GM12878 (cell line): ENCODE data around the gene GABRB1. TPM values are rescaled to one million over a fixed set of nuclear protein-coding genes. Genes with fewer than 3 reads are reported as not detected.

Experiments
- ATAC-seq: fragments of 200-7000 bp; cut with Tn5 transposase; 3 replicates; pipeline ENCODE4 v1.9.1; 2020; ENCODE audit warnings: mild to moderate bottlenecking, moderate library complexity
- BruUV-seq: library from RNA; stranded (reverse); fragments of 400-500 nt; replicated peaks from 2 replicates; lab custom pipeline; 2021; lab: Mats Ljungman, UMichigan
- CTCF ChIA-PET: fragments of 300-600 bp; sonication (Branson Sonifier 250); formaldehyde crosslinking; extraction: SDS; loops from one replicate; lab custom pipeline; 2021; ENCODE audit warnings: inconsistent platforms; lab: Yijun Ruan, JAX
- POLR2A ChIA-PET: fragments of 350-600 bp; formaldehyde crosslinking; extraction: SDS; loops from one replicate; lab custom pipeline; 2021; ENCODE audit warnings: inconsistent platforms; lab: Charles Lee
- RAD21 ChIA-PET: fragments of 300-600 bp; sonication (Branson Sonifier 250); formaldehyde crosslinking; loops from one replicate; lab custom pipeline; 2023; ENCODE audit warnings: antibody characterized with exemption; ENCODE audit not compliant: unreplicated experiment; lab: Charles Lee
- SMC1A ChIA-PET: fragments of 300-600 bp; sonication (Branson Sonifier 250); formaldehyde crosslinking; loops from one replicate; lab custom pipeline; 2023; ENCODE audit not compliant: unreplicated experiment, uncharacterized antibody; lab: Charles Lee
- DNase-seq: peaks from one replicate; pipeline ENCODE4 v3.0.0-alpha.2; 2011; ENCODE audit warnings: low read depth, low spot score
- FAIRE-seq: peaks from 3 replicates; lab custom pipeline; 2011; peaks lifted over from hg19 to GRCh38; lab: Jason Lieb, UNC
- H2AFZ ChIP-seq: 2 replicates; pipeline ENCODE4 v1.6.0; 2011; ENCODE audit warnings: low read depth, low read length, control low read depth; ENCODE audit not compliant: control insufficient read depth
- H3K27ac ChIP-seq: 2 replicates; pipeline ENCODE4 v1.5.1; 2011; ENCODE audit warnings: control low read depth; ENCODE audit not compliant: control insufficient read depth, insufficient read depth
- H3K27me3 ChIP-seq, 2 experiments: replicated peaks in 1 of 2; 2 replicates each; pipeline versions ENCODE4 v1.6.0 to v1.6.1; 2011; ENCODE audit warnings: low read length in 1 of 2; ENCODE audit not compliant: control insufficient read depth in 2 of 2, insufficient read depth in 2 of 2
- H3K36me3 ChIP-seq, 2 experiments: 2 replicates each; pipeline ENCODE4 v1.5.1; 2011; ENCODE audit warnings: low read length in 1 of 2; ENCODE audit not compliant: control insufficient read depth in 2 of 2, insufficient read depth in 2 of 2
- H3K4me1 ChIP-seq: 2 replicates; pipeline ENCODE4 v1.6.1; 2011; ENCODE audit warnings: mild to moderate bottlenecking, low read length, moderate library complexity, mixed read lengths; ENCODE audit not compliant: control insufficient read depth, insufficient read depth
- H3K4me2 ChIP-seq: 2 replicates; pipeline ENCODE4 v1.6.0; 2011; ENCODE audit warnings: control low read depth; ENCODE audit not compliant: control insufficient read depth, insufficient read depth
- H3K4me3 ChIP-seq: fragments of 200-600 bp; sonication (generic); 2 replicates; pipeline ENCODE4 v1.5.1; 2016
- H3K79me2 ChIP-seq: 2 replicates; pipeline ENCODE4 v1.6.0; 2011; ENCODE audit warnings: low read length; ENCODE audit not compliant: control insufficient read depth, insufficient read depth
- H3K9ac ChIP-seq: 2 replicates; pipeline ENCODE4 v1.8.0; 2011; ENCODE audit warnings: low read length, control low read depth, mixed read lengths; ENCODE audit not compliant: control insufficient read depth, insufficient read depth
- H3K9me3 ChIP-seq: replicated peaks from 3 replicates; pipeline ENCODE4 v1.5.1; 2011; ENCODE audit warnings: mild to moderate bottlenecking, low read length; ENCODE audit not compliant: control insufficient read depth, insufficient read depth
- H4K20me1 ChIP-seq: 2 replicates; pipeline ENCODE4 v1.6.0; 2011; ENCODE audit not compliant: control insufficient read depth, insufficient read depth
- ATF3 ChIP-seq: IDR thresholded peaks from 2 replicates; pipeline ENCODE4 v1.6.1; 2011; ENCODE audit warnings: low read depth, mild to moderate bottlenecking, low read length, moderate library complexity, borderline replicate concordance; ENCODE audit errors: extremely low read depth
- CBX5 ChIP-seq: sonication (generic); IDR thresholded peaks from 2 replicates; pipeline ENCODE4 v1.6.1; 2016; ENCODE audit warnings: low read depth, moderate library complexity, mild to moderate bottlenecking, inconsistent platforms
- CHD4 ChIP-seq: fragments of 200-600 bp; sonication (generic); IDR thresholded peaks from 2 replicates; pipeline ENCODE4 v1.6.1; 2016; ENCODE audit warnings: mild to moderate bottlenecking
- CREB1 ChIP-seq: IDR thresholded peaks from 2 replicates; pipeline ENCODE4 v1.6.1; 2012; ENCODE audit warnings: low read depth, mild to moderate bottlenecking, inconsistent platforms
- HCFC1 ChIP-seq: fragments of 150-350 bp; IDR thresholded peaks from 2 replicates; pipeline ENCODE4 v1.6.1; 2014; ENCODE audit warnings: low read length
- HDAC2 ChIP-seq: fragments of 200-600 bp; sonication (generic); IDR thresholded peaks from 2 replicates; pipeline ENCODE4 v1.6.1; 2017
- IKZF2 ChIP-seq, 2 experiments: fragments of 450-650 bp; IDR thresholded peaks; 2 replicates each; pipeline ENCODE4 v1.6.1; 2017; ENCODE audit warnings: mild to moderate bottlenecking in 2 of 2, moderate library complexity in 2 of 2
- PAX5 ChIP-seq: IDR thresholded peaks from 2 replicates; pipeline ENCODE4 v1.6.1; 2011; ENCODE audit warnings: low read depth, low read length, borderline replicate concordance
- RAD21 ChIP-seq: IDR thresholded peaks from 2 replicates; pipeline ENCODE4 v1.6.1; 2011; ENCODE audit warnings: mild to moderate bottlenecking, low read depth, low read length, moderate library complexity; ENCODE audit not compliant: insufficient read depth
- RB1 ChIP-seq: fragments of 450-650 bp; formaldehyde crosslinking; IDR thresholded peaks from 2 replicates; pipeline ENCODE4 v1.6.1; 2017; ENCODE audit warnings: mild to moderate bottlenecking, borderline replicate concordance
- RUNX3 ChIP-seq: IDR thresholded peaks from 2 replicates; pipeline ENCODE4 v1.6.1; 2012; ENCODE audit warnings: low read length, inconsistent platforms
- SMC3 ChIP-seq: IDR thresholded peaks from 2 replicates; pipeline ENCODE4 v1.6.1; 2011; ENCODE audit warnings: low read length, improper control_type of control experiment, borderline replicate concordance
- TARDBP ChIP-seq: IDR thresholded peaks from 2 replicates; pipeline ENCODE4 v1.6.1; 2016; ENCODE audit warnings: borderline replicate concordance
- ZNF384 ChIP-seq: IDR thresholded peaks from 2 replicates; pipeline ENCODE4 v1.6.1; 2012; ENCODE audit warnings: low read depth, mild to moderate bottlenecking, low read length, improper control_type of control experiment, borderline replicate concordance
- WGBS: methylation state at CpG from one replicate; pipeline ENCODE4 v1.1.6; 2016; ENCODE audit warnings: low lambda C conversion rate; ENCODE audit not compliant: insufficient replicate concordance, insufficient coverage; ENCODE audit errors: missing lambda C conversion rate; 5-methylcytosine and 5-hydroxymethylcytosine counted together
- in situ Hi-C: fragments of 300-500 bp; cut with MboI; formaldehyde crosslinking; loops from 9 replicates; pipeline ENCODE4 v1.14.3; 2018; ENCODE audit warnings: mixed read lengths
- intact Hi-C: fragments of 100-400 bp; cut with micrococcal nuclease; formaldehyde crosslinking; loops from one replicate; pipeline ENCODE4 v1.14.2; 2022; ENCODE audit not compliant: unreplicated experiment
- polyA plus RNA-seq, 11 experiments: library from polyadenylated mRNA; depleted of rRNA in 4 of 11; unstranded in 6 of 11; stranded (reverse) in 5 of 11; fragments of >200 nt; fragmentation: Nextera tagmentation in 4 of 11; fragmentation: Illumina TruSeq in 1 of 11; extraction: Ambion mirVana in 4 of 11; extraction: Trizol in 1 of 11; gene quantifications; 1 replicate in 1 of 11; 2 replicates in 10 of 11; pipeline versions ENCODE4 v1.2.1 to v1.2.3, GENCODE V29; 2011 to 2016; ENCODE audit warnings: inconsistent platforms in 2 of 11, missing spikeins in 2 of 11, low read depth in 1 of 11
- total RNA-seq, 4 experiments: library from RNA; depleted of rRNA in 3 of 4; stranded (reverse); fragments of >200 nt in 3 of 4; fragmentation: Illumina TruSeq in 1 of 4; extraction: Trizol in 1 of 4; gene quantifications; 2 replicates each; pipeline versions ENCODE4 v1.2.1 to v1.2.3, GENCODE V29; 2013 to 2021

GABRB1 gene
- total and polyA plus RNA-seq, 10 of the 15 experiments (the other 5 are each of a cell fraction or from before 2014, with no cell fraction given) = 0.13 to 0.92 TPM; not detected in 8

GRCh38 chr4:47382846-47383360 is 351.5 kb downstream of the GABRB1 start:
- in situ Hi-C loops = loop anchor here (10.0 kb wide), 1 partner anchor 448 kb away; no protein-coding TSS in a partner anchor
- POLR2A ChIA-PET = interaction anchor here (1.4 kb wide), 1 partner anchor 110 kb away, joined by 4 read pairs; no protein-coding TSS in a partner anchor
- FAIRE-seq (no peak), ATAC-seq (no peak), DNase-seq (no peak)
- Histone ChIP-seq H3K4me1 (no peaks in the 10 kb centered on the region), H3K9ac (no peak overlapping the region), H2AFZ (no peak overlapping the region), H3K4me2 (no peak overlapping the region), H3K36me3 (no peaks in the 10 kb centered on the region), H4K20me1 (no peaks in the 10 kb centered on the region), H3K27me3 (no peaks in the 10 kb centered on the region), H3K9me3 (no peaks in the 10 kb centered on the region), H3K4me3 (no peak overlapping the region), H3K27ac (no peak overlapping the region), H3K79me2 (no peaks in the 10 kb centered on the region)
- RAD21 ChIA-PET = interaction anchor here (0.9 to 2.5 kb wide), 12 partner anchors 9 to 538 kb away, joined by 3 to 14 read pairs (median 6); partner anchors contain the start of gene ATP10D
- TF ChIP-seq CHD4 (no peak), PAX5 (no peak), RUNX3 (no peak)
- intact Hi-C loops = loop anchor here (2.0 to 5.0 kb wide), 5 partner anchors 171 to 538 kb away; partner anchors contain the start of gene GABRB1
- CTCF ChIA-PET = interaction anchor here (0.6 to 3.4 kb wide), 34 partner anchors 8 to 1054 kb away, joined by 3 to 26 read pairs (median 4); partner anchors contain the start of gene ATP10D
- no TSS peak for BruUV-seq
- SMC1A ChIA-PET = interaction anchor here (0.6 to 2.1 kb wide), 22 partner anchors 9 to 535 kb away, joined by 3 to 10 read pairs (median 4); no protein-coding TSS in a partner anchor
- 0% methylated on average over 2 of the region's 2 CpGs for WGBS

GRCh38 chr4:47383829-47384427 is 352.6 kb downstream of the GABRB1 start:
- DNase-seq = no peak
- ChIA-PET SMC1A (interaction anchor here (0.9 to 2.1 kb wide), 15 partner anchors 8 to 536 kb away, joined by 3 to 10 read pairs (median 4); no protein-coding TSS in a partner anchor), RAD21 (interaction anchor here (0.9 to 2.5 kb wide), 12 partner anchors 10 to 452 kb away, joined by 3 to 14 read pairs (median 5); partner anchors contain the start of gene ATP10D), POLR2A (interaction anchor here (1.4 kb wide), 1 partner anchor 109 kb away, joined by 4 read pairs; no protein-coding TSS in a partner anchor), CTCF (interaction anchor here (0.6 to 3.4 kb wide), 31 partner anchors 9 to 1055 kb away, joined by 3 to 26 read pairs (median 5); partner anchors contain the start of gene ATP10D)
- H3K27me3 ChIP-seq = no peaks in the 10 kb centered on the region
- intact Hi-C loops (loop anchor here (2.0 to 5.0 kb wide), 5 partner anchors 172 to 539 kb away; partner anchors contain the start of gene GABRB1), in situ Hi-C loops (loop anchor here (10.0 kb wide), 1 partner anchor 449 kb away; no protein-coding TSS in a partner anchor)
- no peak overlapping the region for H3K9ac ChIP-seq
- 0% methylated on average over 4 of the region's 4 CpGs for WGBS
- H2AFZ ChIP-seq = no peak overlapping the region
- ATAC-seq = peak; percentile 44; the same call in 2 of the 3 replicates
- no peaks in the 10 kb centered on the region for H4K20me1 ChIP-seq
- H3K79me2 ChIP-seq = no peaks in the 10 kb centered on the region
- peak; percentile 52 for FAIRE-seq
- no TSS peak for BruUV-seq
- no peak overlapping the region for H3K4me3 ChIP-seq
- H3K9me3 ChIP-seq = no peaks in the 10 kb centered on the region
- no peaks in the 10 kb centered on the region for H3K4me1 ChIP-seq
- H3K36me3 ChIP-seq = no peaks in the 10 kb centered on the region
- no peak overlapping the region for H3K4me2 ChIP-seq
- no peak overlapping the region for H3K27ac ChIP-seq
- TF ChIP-seq SMC3 (peak; percentile 56; the same call in 1 of the 2 replicates), RAD21 (peak; percentile 83), CBX5 (no peak), TARDBP (no peak), HCFC1 (no peak), CREB1 (no peak), ZNF384 (no peak), ATF3 (no peak), IKZF2 (IDR thresholded peaks at IDR 0.05) (no peak), RB1 (no peak), HDAC2 (no peak)
